HepG2 (cell line): ENCODE data around the gene INO80E. TPM values are rescaled to one million over a fixed set of nuclear protein-coding genes. Genes with fewer than 3 reads are reported as not detected.

Experiments used
- ATF6 ChIP-seq: sonication (generic); formaldehyde crosslinking; conservative IDR thresholded peaks from 2 replicates; pipeline ENCODE4 v1.4.0; 2020; ENCODE audit warnings: missing genetic modification reagents
- EHMT2 ChIP-seq: fragments of 200-600 bp; sonication (generic); IDR thresholded peaks from 2 replicates; pipeline ENCODE4 v1.7.0; 2017; ENCODE audit warnings: antibody characterized with exemption, low read depth, low read length, borderline replicate concordance
- HMG20A ChIP-seq: IDR thresholded peaks from 2 replicates; pipeline ENCODE4 v1.6.1; 2016; ENCODE audit warnings: borderline replicate concordance
- HOXA7 ChIP-seq: sonication (generic); formaldehyde crosslinking; IDR thresholded peaks from 2 replicates; pipeline ENCODE4 v1.8.1; 2022; ENCODE audit warnings: mild to moderate bottlenecking, missing genetic modification reagents, moderate library complexity
- NFIC ChIP-seq: IDR thresholded peaks from 2 replicates; pipeline ENCODE4 v1.6.1; 2012; ENCODE audit warnings: mild to moderate bottlenecking, low read length, inconsistent platforms
- PRMT3 ChIP-seq: sonication (generic); formaldehyde crosslinking; IDR thresholded peaks from 2 replicates; pipeline ENCODE4 v1.8.1; 2022; ENCODE audit warnings: low read depth, mild to moderate bottlenecking, moderate library complexity, missing genetic modification reagents, borderline replicate concordance
- RERE ChIP-seq: IDR thresholded peaks from 2 replicates; pipeline ENCODE4 v1.6.1; 2016; ENCODE audit warnings: low read depth, missing genetic modification reagents, missing compliant biosample characterization
- SNRNP70 ChIP-seq: fragments of 200-400 bp; formaldehyde crosslinking; IDR thresholded peaks from 2 replicates; pipeline ENCODE4 v1.6.1; 2017; ENCODE audit warnings: mild to moderate bottlenecking, low read depth, low read length, moderate library complexity
- SP5 ChIP-seq: IDR thresholded peaks from 2 replicates; pipeline ENCODE4 v1.6.1; 2016; ENCODE audit warnings: low read depth, borderline replicate concordance
- THAP9 ChIP-seq: sonication (generic); formaldehyde crosslinking; IDR thresholded peaks from 2 replicates; pipeline ENCODE4; 2020; ENCODE audit warnings: missing genetic modification reagents, mild to moderate bottlenecking, borderline replicate concordance
- XRCC5 ChIP-seq: fragments of 200-400 bp; formaldehyde crosslinking; optimal IDR thresholded peaks from 2 replicates; pipeline ENCODE3; 2017; ENCODE audit warnings: mild to moderate bottlenecking, low read length
- ZFP36L2 ChIP-seq: sonication (generic); formaldehyde crosslinking; IDR thresholded peaks from 2 replicates; pipeline ENCODE4 v1.4.0; 2020; ENCODE audit warnings: missing genetic modification reagents
- ZMYM4 ChIP-seq: sonication (generic); formaldehyde crosslinking; IDR thresholded peaks from 2 replicates; pipeline ENCODE4 v1.8.1; 2023; ENCODE audit warnings: mild to moderate bottlenecking, missing genetic modification reagents
- ZNF256 ChIP-seq: sonication (generic); formaldehyde crosslinking; conservative IDR thresholded peaks from 2 replicates; pipeline ENCODE4 v1.4.0; 2020; ENCODE audit warnings: missing genetic modification reagents
- ZNF317 ChIP-seq: sonication (generic); formaldehyde crosslinking; IDR thresholded peaks from 2 replicates; pipeline ENCODE4 v1.5.0; 2020; ENCODE audit warnings: mild to moderate bottlenecking, missing genetic modification reagents
- ZNF34 ChIP-seq: sonication (generic); formaldehyde crosslinking; IDR thresholded peaks from 2 replicates; pipeline ENCODE4 v1.4.0; 2020; ENCODE audit warnings: mild to moderate bottlenecking, missing genetic modification reagents, borderline replicate concordance
- ZNF564 ChIP-seq: sonication (generic); formaldehyde crosslinking; IDR thresholded peaks from 2 replicates; pipeline ENCODE4 v1.8.1; 2023; ENCODE audit warnings: mild to moderate bottlenecking, missing genetic modification reagents
- ZNF614 ChIP-seq: IDR thresholded peaks from 2 replicates; pipeline ENCODE4 v1.6.1; 2018; ENCODE audit warnings: missing biosample characterization, missing genetic modification reagents, inconsistent platforms, borderline replicate concordance
- polyA plus RNA-seq, 8 experiments: library from polyadenylated mRNA; depleted of rRNA in 3 of 8; stranded (reverse) in 7 of 8; unstranded in 1 of 8; fragments of >200 nt; fragmentation: Illumina TruSeq in 4 of 8; extraction: Trizol in 4 of 8; gene quantifications; 2 replicates each; pipeline versions ENCODE4 v1.2.1 to v1.2.3, GENCODE V29; 2011 to 2016; ENCODE audit warnings: low read depth in 4 of 8, missing spikeins in 1 of 8, mixed read lengths in 1 of 8; ENCODE audit not compliant: insufficient read depth in 1 of 8
- total RNA-seq, 5 experiments: library from RNA; depleted of rRNA; stranded (reverse); fragments of >200 nt; fragmentation: Illumina TruSeq; extraction: Trizol; gene quantifications; 2 replicates each; pipeline ENCODE4 v1.2.3, GENCODE V29; 2016; ENCODE audit warnings: low read depth in 1 of 5

INO80E gene
- total and polyA plus RNA-seq, 2 of the 13 experiments (the other 11 are each of a cell fraction or from before 2014, with no cell fraction given), result 25.8 to 45.6 TPM

- TF ChIP-seq SP5 (CRISPR knock-in tag) (peak; percentile 70), HOXA7 (CRISPR knock-in tag) (no peak), XRCC5 (peak; percentile 88), THAP9 (peak; percentile 60; the same call in 1 of the 2 replicates), RERE (no peak), ZNF614 (CRISPR knock-in tag) (peak; percentile 77; the same call in 1 of the 2 replicates), ZNF256 (CRISPR knock-in tag) (0 out of 2 replicates have a peak, but pooled peaks have one; percentile 18), PRMT3 (no peak), SNRNP70 (no peak), ATF6 (no peak; the same call in 1 of the 2 replicates), ZNF564 (CRISPR knock-in tag) (peak; percentile 75; the same call in 1 of the 2 replicates), ZMYM4 (peak; percentile 58), ZNF34 (CRISPR knock-in tag) (0 out of 2 replicates have a peak, but pooled peaks have one; percentile 28), EHMT2 (no peak), ZFP36L2 (CRISPR knock-in tag) (no peak), HMG20A (no peak), NFIC (no peak), ZNF317 (no peak)
These were observed 34.3 kb upstream of the INO80E start, which contains the start of gene TMEM219 (continued) for GRCh38 chr16:29961479-29962343.
